HG03469 (cell line): ENCODE measurements around the gene PRKAG2.

ENCODE experiments used
- ATAC-seq: cut with Tn5 transposase; IDR thresholded peaks from one replicate; pipeline ENCODE4 v1.9.1; 2021; ENCODE audit warnings: mild to moderate bottlenecking, moderate library complexity, moderate number of reproducible peaks; ENCODE audit not compliant: unreplicated experiment

Gene PRKAG2

GRCh38 chr7:151509670-151510333 is 367.1 kb downstream of the PRKAG2 start:
- no peak for ATAC-seq

DNA sequence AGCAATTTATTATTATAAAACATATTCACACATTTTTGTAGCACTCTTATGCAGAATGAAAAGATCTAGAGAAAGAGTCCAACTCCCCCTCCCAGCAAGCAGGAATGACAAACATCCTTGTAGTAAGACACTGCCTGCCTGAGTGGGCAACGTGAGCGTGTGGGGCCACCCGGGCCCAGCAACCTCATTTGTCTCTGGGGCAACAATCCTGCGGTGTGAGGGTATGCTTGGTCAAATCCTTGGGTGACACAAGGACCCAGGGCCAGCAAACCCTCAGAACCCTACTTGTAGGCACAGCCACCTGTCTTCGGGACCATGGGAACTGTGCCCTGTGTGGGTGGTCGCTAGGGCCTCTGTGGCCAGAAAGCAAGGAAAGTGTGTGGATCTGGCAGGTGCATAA is 367.9 kb downstream of the PRKAG2 start:
- ATAC-seq = no peak

DNA sequence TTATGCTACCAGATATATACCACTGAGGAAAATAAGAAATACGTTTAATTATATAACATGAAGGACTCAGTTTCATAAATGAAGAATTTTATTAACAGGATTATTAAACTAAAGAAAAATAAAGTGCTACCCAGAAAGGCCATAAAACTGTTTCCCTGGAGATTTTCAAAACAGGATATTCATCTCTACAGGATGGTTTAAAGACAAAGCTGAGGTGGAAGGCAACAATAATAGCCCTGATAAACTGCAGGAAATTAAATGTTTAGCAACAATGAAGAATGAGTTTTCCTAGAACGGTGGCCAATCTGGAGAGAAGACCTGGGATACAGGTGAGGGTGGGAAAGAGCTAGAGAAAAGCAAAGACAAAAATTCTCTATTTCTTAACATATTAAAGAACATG is 369.1 kb downstream of the PRKAG2 start:
- ATAC-seq = no peak

- ATAC-seq = no peak
These were observed 370.0 kb downstream of the PRKAG2 start for GRCh38 chr7:151506901-151507382.
